Hepatocyte (in vitro differentiated cells): Measurements from ENCODE around the gene FRAS1. TPM values are rescaled to one million over a fixed set of nuclear protein-coding genes. Genes with fewer than 3 reads are reported as not detected.

Source experiments
- DNase-seq: peaks from one replicate; pipeline ENCODE4 v3.0.0-alpha.2; 2016; ENCODE audit warnings: low spot score
- H2AFZ ChIP-seq: fragments of 200-600 bp; sonication (generic); 2 replicates; pipeline ENCODE4 v1.6.0; 2016; ENCODE audit warnings: antibody characterized with exemption, mild to moderate bottlenecking
- H3K27ac ChIP-seq: fragments of 200-600 bp; sonication (generic); 2 replicates; pipeline ENCODE4 v1.5.1; 2016; ENCODE audit warnings: mild to moderate bottlenecking
- H3K27me3 ChIP-seq: fragments of 200-600 bp; sonication (generic); 2 replicates; pipeline ENCODE4 v1.6.1; 2016
- H3K36me3 ChIP-seq: fragments of 200-600 bp; sonication (generic); replicated peaks from 2 replicates; pipeline ENCODE4 v1.5.1; 2016; ENCODE audit warnings: low read depth; ENCODE audit not compliant: insufficient read depth
- H3K4me1 ChIP-seq: fragments of 200-600 bp; sonication (generic); 2 replicates; pipeline ENCODE4 v1.5.1; 2016; ENCODE audit warnings: mild to moderate bottlenecking, moderate library complexity; ENCODE audit not compliant: insufficient read depth
- H3K4me2 ChIP-seq: fragments of 200-600 bp; sonication (generic); 2 replicates; pipeline ENCODE4 v1.6.0; 2016
- H3K4me3 ChIP-seq: fragments of 200-600 bp; sonication (generic); 2 replicates; pipeline ENCODE4 v1.5.1; 2016; ENCODE audit warnings: mild to moderate bottlenecking
- H3K79me2 ChIP-seq: fragments of 200-600 bp; sonication (generic); 2 replicates; pipeline ENCODE4 v1.6.0; 2017; ENCODE audit warnings: mild to moderate bottlenecking
- H3K9me2 ChIP-seq: fragments of 200-600 bp; sonication (generic); replicated peaks from 2 replicates; pipeline ENCODE4 v1.6.0; 2017; ENCODE audit warnings: mild to moderate bottlenecking; ENCODE audit not compliant: insufficient read depth
- H3K9me3 ChIP-seq: fragments of 200-600 bp; sonication (generic); 2 replicates; pipeline ENCODE4 v1.5.1; 2016; ENCODE audit warnings: low read depth, mild to moderate bottlenecking
- H4K20me1 ChIP-seq: fragments of 200-600 bp; sonication (generic); 2 replicates; pipeline ENCODE4 v1.6.0; 2016; ENCODE audit warnings: mild to moderate bottlenecking; ENCODE audit not compliant: insufficient read depth, poor library complexity, severe bottlenecking
- CTCF ChIP-seq: fragments of 200-600 bp; sonication (generic); IDR thresholded peaks from 2 replicates; pipeline ENCODE4 v1.5.1; 2016; ENCODE audit warnings: antibody characterized with exemption, mild to moderate bottlenecking; ENCODE audit not compliant: poor library complexity
- EZH2 ChIP-seq: fragments of 200-600 bp; sonication (generic); IDR thresholded peaks from 2 replicates; pipeline ENCODE4 v1.6.1; 2016; ENCODE audit warnings: antibody characterized with exemption, mild to moderate bottlenecking, borderline replicate concordance
- EZH2phosphoT487 ChIP-seq: fragments of 200-600 bp; sonication (generic); IDR thresholded peaks from one replicate; pipeline ENCODE4 v1.6.1; 2018; ENCODE audit warnings: antibody characterized with exemption, mild to moderate bottlenecking, low read depth, moderate library complexity; ENCODE audit not compliant: unreplicated experiment, severe bottlenecking
- WGBS: methylation state at CpG from one replicate; pipeline ENCODE4 v1.1.6; 2016; ENCODE audit warnings: low lambda C conversion rate; ENCODE audit errors: missing lambda C conversion rate; 5-methylcytosine and 5-hydroxymethylcytosine counted together
- polyA plus RNA-seq: library from polyadenylated mRNA; unstranded; fragments of >200 nt; fragmentation: Nextera tagmentation; extraction: Ambion mirVana; gene quantifications from 2 replicates; pipeline ENCODE4 v1.2.1, GENCODE V29; 2016
- total RNA-seq: library from RNA; depleted of rRNA; stranded (reverse); fragments of >200 nt; gene quantifications from 2 replicates; pipeline ENCODE4 v1.2.3, GENCODE V29; 2014

FRAS1 gene
- total and polyA plus RNA-seq, 2 experiments from 2014 or later, result 9.3 to 38.5 TPM

GRCh38 chr4:78031417-78031950, 25.6 kb upstream of the FRAS1 start:
- 53% methylated on average over 5 of the region's 5 CpGs for WGBS
- H3K9me2 ChIP-seq, result no peaks in the 10 kb centered on the region
- H4K20me1 ChIP-seq, result no peaks in the 10 kb centered on the region
- no peaks in the 10 kb centered on the region for H3K36me3 ChIP-seq
- H3K79me2 ChIP-seq, result no peaks in the 10 kb centered on the region
- DNase-seq, result no peak
- TF ChIP-seq EZH2phosphoT487 (no peak), CTCF (no peak), EZH2 (no peak)
- no peak overlapping the region for H2AFZ ChIP-seq
- H3K4me1 ChIP-seq, result no peaks in the 10 kb centered on the region
- no peak overlapping the region for H3K4me2 ChIP-seq
- no peak overlapping the region for H3K4me3 ChIP-seq
- H3K27me3 ChIP-seq, result no peaks in the 10 kb centered on the region
- H3K27ac ChIP-seq, result no peak overlapping the region
- no peaks in the 10 kb centered on the region for H3K9me3 ChIP-seq

- Histone ChIP-seq H3K27ac (no peak overlapping the region), H3K4me3 (no peak overlapping the region), H3K4me2 (no peak overlapping the region), H3K27me3 (no peaks in the 10 kb centered on the region), H4K20me1 (no peaks in the 10 kb centered on the region), H3K9me3 (no peaks in the 10 kb centered on the region), H3K9me2 (no peaks in the 10 kb centered on the region), H2AFZ (no peak overlapping the region), H3K4me1 (no peaks in the 10 kb centered on the region), H3K79me2 (no peaks in the 10 kb centered on the region), H3K36me3 (no peaks in the 10 kb centered on the region)
- TF ChIP-seq EZH2phosphoT487 (no peak), CTCF (no peak), EZH2 (no peak)
- DNase-seq, result no peak
These were observed 24.7 kb upstream of the FRAS1 start for GRCh38 chr4:78032446-78032845.

GRCh38 chr4:78032929-78033328, 24.2 kb upstream of the FRAS1 start:
- no peaks in the 10 kb centered on the region for H3K36me3 ChIP-seq
- TF ChIP-seq CTCF (no peak), EZH2 (no peak), EZH2phosphoT487 (no peak)
- H3K4me3 ChIP-seq, result no peak overlapping the region
- no peak overlapping the region for H3K27ac ChIP-seq
- DNase-seq, result no peak
- no peak overlapping the region for H3K4me2 ChIP-seq
- H3K4me1 ChIP-seq, result no peaks in the 10 kb centered on the region
- H4K20me1 ChIP-seq, result no peaks in the 10 kb centered on the region
- no peaks in the 10 kb centered on the region for H3K9me3 ChIP-seq
- no peaks in the 10 kb centered on the region for H3K9me2 ChIP-seq
- H2AFZ ChIP-seq, result no peak overlapping the region
- H3K27me3 ChIP-seq, result no peaks in the 10 kb centered on the region
- H3K79me2 ChIP-seq, result no peaks in the 10 kb centered on the region
- WGBS, result 78% methylated on average over 1 of the region's 1 CpG

GRCh38 chr4:78033861-78034260, 23.3 kb upstream of the FRAS1 start:
- no peaks in the 10 kb centered on the region for H3K9me3 ChIP-seq
- H2AFZ ChIP-seq, result no peak overlapping the region
- no peak for DNase-seq
- no peaks in the 10 kb centered on the region for H3K4me1 ChIP-seq
- no peaks in the 10 kb centered on the region for H3K79me2 ChIP-seq
- H3K27ac ChIP-seq, result no peak overlapping the region
- H3K4me3 ChIP-seq, result no peak overlapping the region
- no peaks in the 10 kb centered on the region for H3K27me3 ChIP-seq
- H4K20me1 ChIP-seq, result no peaks in the 10 kb centered on the region
- no peaks in the 10 kb centered on the region for H3K36me3 ChIP-seq
- TF ChIP-seq EZH2phosphoT487 (no peak), CTCF (no peak), EZH2 (no peak)
- H3K4me2 ChIP-seq, result no peak overlapping the region
- no peaks in the 10 kb centered on the region for H3K9me2 ChIP-seq
